Upper lobe of right lung (tissue), 1 donor: Measurements from ENCODE around the gene AHNAK. TPM values are rescaled to one million over a fixed set of nuclear protein-coding genes. Genes with fewer than 3 reads are reported as not detected.

Experiments used
- ATAC-seq: fragments of 200-7000 bp; cut with Tn5 transposase; one replicate; pipeline ENCODE4 v1.9.1; 2020; ENCODE audit warnings: mild to moderate bottlenecking, moderate library complexity
- DNase-seq: peaks from one replicate; pipeline ENCODE4 v3.0.0-alpha.2; 2020
- H3K27ac ChIP-seq: fragments of 200-600 bp; one replicate; pipeline ENCODE4 v1.8.0; 2022
- H3K27me3 ChIP-seq: fragments of 200-600 bp; one replicate; pipeline ENCODE4 v1.8.0; 2022; ENCODE audit warnings: mild to moderate bottlenecking
- H3K36me3 ChIP-seq: fragments of 200-600 bp; one replicate; pipeline ENCODE4 v1.8.0; 2022
- H3K4me1 ChIP-seq: fragments of 200-600 bp; one replicate; pipeline ENCODE4 v1.8.0; 2022
- H3K4me3 ChIP-seq: fragments of 200-600 bp; one replicate; pipeline ENCODE4 v1.8.0; 2022; ENCODE audit warnings: mild to moderate bottlenecking
- H3K9me3 ChIP-seq: fragments of 200-600 bp; one replicate; pipeline ENCODE4 v1.8.0; 2022
- CTCF ChIP-seq: fragments of 200-600 bp; IDR thresholded peaks from one replicate; pipeline ENCODE4 v1.8.0; 2022; ENCODE audit warnings: antibody characterized with exemption
- intact Hi-C: fragments of 100-400 bp; cut with DNase I; formaldehyde crosslinking; loops from one replicate; pipeline ENCODE4 v1.11.0; 2022
- total RNA-seq: library from RNA; stranded (reverse); fragmentation: NEBNext Ultra II Directional; extraction: Animal tissue kit (Norgen Biotek cat#: 25700); gene quantifications from one replicate; pipeline ENCODE4 v1.2.1, GENCODE V29; 2021
- donor health status: DM: no; HTN: yes; CAD: no; lungs with severe emphysema.

Gene AHNAK
- total RNA-seq, 1 donor from 2014 or later, result 819 TPM

DNA sequence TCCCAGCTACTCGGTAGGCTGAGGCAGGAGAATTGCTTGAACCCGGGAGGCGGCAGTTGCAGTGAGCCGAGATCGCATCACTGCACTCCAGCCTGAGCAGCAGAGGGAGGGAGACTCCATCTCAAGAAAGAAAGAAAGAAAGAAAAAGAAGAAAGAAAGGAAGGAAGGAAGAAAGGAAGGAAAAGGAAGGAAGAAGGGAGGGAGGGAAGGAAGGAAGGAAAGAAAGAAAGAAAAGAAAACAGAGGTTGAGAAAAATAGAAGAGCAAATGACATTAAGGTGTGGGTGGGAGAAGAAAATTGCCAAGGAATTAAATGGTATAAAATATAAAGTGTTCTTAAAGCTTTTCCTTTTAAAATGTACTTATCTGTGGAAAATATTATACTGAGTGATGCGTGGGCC is 49.9 kb downstream of the AHNAK start:
- intact Hi-C loops, result no loop called here
- DNase-seq (no peak), ATAC-seq (no peak)
- no peak for TF ChIP-seq CTCF
- H3K9me3 ChIP-seq, result no peaks in the 10 kb centered on the region
- H3K27me3 ChIP-seq, result no peaks in the 10 kb centered on the region
- H3K27ac ChIP-seq, result no peak overlapping the region
- H3K4me1 ChIP-seq, result peaks cover 10% of the 10 kb centered on the region
- no peaks in the 10 kb centered on the region for H3K36me3 ChIP-seq
- no peak overlapping the region for H3K4me3 ChIP-seq

- H3K4me1 ChIP-seq, result peaks cover 4% of the 10 kb centered on the region
- ATAC-seq (no peak), DNase-seq (no peak)
- no peaks in the 10 kb centered on the region for H3K9me3 ChIP-seq
- intact Hi-C loops, result no loop called here
- H3K36me3 ChIP-seq, result no peaks in the 10 kb centered on the region
- H3K27ac ChIP-seq, result no peak overlapping the region
- H3K4me3 ChIP-seq, result no peak overlapping the region
- no peak for TF ChIP-seq CTCF
- no peaks in the 10 kb centered on the region for H3K27me3 ChIP-seq
These were observed 52.4 kb downstream of the AHNAK start for GRCh38 chr11:62494246-62494645.

DNA sequence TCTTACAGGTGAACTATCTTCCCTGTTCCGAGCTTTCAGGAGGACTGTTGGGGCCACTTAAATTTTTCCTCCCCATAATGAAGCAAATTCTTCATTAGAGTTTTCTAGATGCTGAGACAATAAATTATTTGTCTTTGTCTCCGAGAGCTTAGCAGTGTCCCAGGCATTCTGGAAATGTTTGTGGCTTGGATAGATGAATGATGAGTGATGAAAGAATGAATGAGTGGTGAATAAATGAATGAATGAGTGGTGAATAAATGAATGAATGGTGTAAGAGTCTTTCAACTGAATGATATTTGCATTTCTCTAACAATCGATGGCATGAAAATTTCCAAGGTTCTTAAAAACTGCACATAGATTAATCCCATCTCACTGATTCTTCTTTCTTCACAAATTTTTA is 52.8 kb downstream of the AHNAK start:
- no peaks in the 10 kb centered on the region for H3K9me3 ChIP-seq
- H3K4me3 ChIP-seq, result no peak overlapping the region
- peaks cover 4% of the 10 kb centered on the region for H3K4me1 ChIP-seq
- intact Hi-C loops, result no loop called here
- DNase-seq (no peak), ATAC-seq (no peak)
- H3K27me3 ChIP-seq, result no peaks in the 10 kb centered on the region
- no peak overlapping the region for H3K27ac ChIP-seq
- no peak for TF ChIP-seq CTCF
- no peaks in the 10 kb centered on the region for H3K36me3 ChIP-seq

GRCh38 chr11:62492586-62492985 is 54.0 kb downstream of the AHNAK start:
- intact Hi-C loops, result no loop called here
- Histone ChIP-seq H3K4me3 (no peak overlapping the region), H3K36me3 (no peaks in the 10 kb centered on the region), H3K4me1 (peaks cover 2% of the 10 kb centered on the region), H3K27me3 (no peaks in the 10 kb centered on the region), H3K9me3 (no peaks in the 10 kb centered on the region), H3K27ac (no peak overlapping the region)
- ATAC-seq (no peak), DNase-seq (no peak)
- no peak for TF ChIP-seq CTCF

DNA sequence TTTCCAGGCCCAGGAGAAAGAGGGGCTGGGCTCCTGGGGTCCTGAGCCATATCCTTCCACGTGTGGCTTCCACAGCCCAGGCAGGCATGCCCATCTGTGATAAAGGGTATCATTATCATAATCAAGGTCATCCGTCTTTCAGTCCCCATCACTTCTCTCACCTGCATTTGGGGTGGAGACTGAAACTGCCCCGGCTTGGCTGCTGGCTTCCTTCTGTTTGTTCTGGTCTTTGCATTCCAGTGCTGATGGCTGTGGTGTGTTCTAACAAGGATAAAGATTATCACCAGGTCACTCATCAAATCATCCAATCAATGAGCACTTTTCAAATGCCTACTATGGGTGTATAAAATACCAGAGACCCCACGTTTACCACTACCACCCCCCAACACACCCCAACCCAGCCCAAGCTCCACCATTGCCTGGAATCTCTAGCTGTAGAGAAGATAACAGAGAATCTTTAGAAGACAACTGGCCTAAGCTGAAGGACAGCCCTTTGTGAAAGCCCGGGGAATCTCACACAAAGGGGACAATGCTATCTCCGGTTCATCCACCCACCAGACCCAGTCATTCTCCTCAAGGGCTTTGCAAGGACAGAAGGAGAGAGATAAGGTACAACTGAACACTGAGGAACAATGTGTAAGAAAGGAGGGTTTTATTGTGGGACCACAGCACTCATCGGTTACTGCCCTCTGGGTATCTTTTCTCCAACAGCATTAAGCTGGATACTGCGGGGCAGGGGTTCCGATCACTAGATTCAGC is 54.9 kb downstream of the AHNAK start:
- TF ChIP-seq CTCF, result no peak
- Histone ChIP-seq H3K27ac (no peak overlapping the region), H3K27me3 (no peaks in the 10 kb centered on the region), H3K9me3 (no peaks in the 10 kb centered on the region), H3K36me3 (no peaks in the 10 kb centered on the region), H3K4me3 (no peak overlapping the region), H3K4me1 (no peaks in the 10 kb centered on the region)
- intact Hi-C loops, result no loop called here
- no peak for DNase-seq
- no peak for ATAC-seq
